AG09319 (cell line): ENCODE results near the gene LIN7B.

ENCODE experiments used
- DNase-seq: peaks from one replicate; pipeline ENCODE4 v3.0.0-alpha.2; 2010; ENCODE audit warnings: low read depth; ENCODE audit errors: extremely low read depth
- TF ChIP-seq, protein P1 (sequence below): IDR thresholded peaks from 2 replicates; pipeline ENCODE4 v1.5.1; 2011; ENCODE audit warnings: low read depth, mild to moderate bottlenecking, inconsistent platforms, low read length, moderate library complexity

Gene LIN7B

DNA sequence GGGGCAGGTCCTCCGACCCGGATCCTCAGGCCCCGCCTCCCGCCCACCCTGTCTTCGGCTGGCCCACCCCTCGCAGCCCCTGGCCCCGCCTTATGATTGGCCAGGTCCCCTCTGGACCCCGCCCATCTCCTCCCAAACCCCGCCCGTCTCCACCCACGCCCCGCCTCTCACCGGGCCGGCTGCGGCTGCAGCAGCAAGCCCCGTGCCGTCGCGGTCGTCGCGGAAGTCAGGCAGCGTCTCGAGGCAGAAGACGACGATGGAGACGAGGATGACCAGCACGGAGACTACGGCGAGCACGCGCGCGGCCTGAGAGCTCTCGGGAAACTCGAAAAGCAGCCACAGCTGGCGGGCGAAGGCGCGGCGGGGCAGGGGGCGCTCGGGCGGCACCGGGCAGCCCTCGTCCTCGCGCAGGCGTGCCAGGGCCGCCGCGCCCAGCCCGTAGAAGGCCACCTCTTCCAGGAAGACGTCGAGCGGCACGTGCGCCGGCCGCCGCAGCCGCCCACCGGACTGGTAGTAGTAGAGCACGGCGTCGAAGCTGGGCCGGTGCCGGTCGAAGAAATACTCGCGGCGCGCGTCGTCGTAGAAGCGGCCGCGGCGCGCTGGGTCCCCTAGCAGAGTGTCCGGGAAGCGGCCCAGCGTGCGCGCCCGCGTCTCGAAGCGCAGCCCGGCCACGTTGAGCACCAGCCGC is 42.2 kb upstream of the LIN7B start:
- DNase-seq: no peak
- TF ChIP-seq, protein P1, sequence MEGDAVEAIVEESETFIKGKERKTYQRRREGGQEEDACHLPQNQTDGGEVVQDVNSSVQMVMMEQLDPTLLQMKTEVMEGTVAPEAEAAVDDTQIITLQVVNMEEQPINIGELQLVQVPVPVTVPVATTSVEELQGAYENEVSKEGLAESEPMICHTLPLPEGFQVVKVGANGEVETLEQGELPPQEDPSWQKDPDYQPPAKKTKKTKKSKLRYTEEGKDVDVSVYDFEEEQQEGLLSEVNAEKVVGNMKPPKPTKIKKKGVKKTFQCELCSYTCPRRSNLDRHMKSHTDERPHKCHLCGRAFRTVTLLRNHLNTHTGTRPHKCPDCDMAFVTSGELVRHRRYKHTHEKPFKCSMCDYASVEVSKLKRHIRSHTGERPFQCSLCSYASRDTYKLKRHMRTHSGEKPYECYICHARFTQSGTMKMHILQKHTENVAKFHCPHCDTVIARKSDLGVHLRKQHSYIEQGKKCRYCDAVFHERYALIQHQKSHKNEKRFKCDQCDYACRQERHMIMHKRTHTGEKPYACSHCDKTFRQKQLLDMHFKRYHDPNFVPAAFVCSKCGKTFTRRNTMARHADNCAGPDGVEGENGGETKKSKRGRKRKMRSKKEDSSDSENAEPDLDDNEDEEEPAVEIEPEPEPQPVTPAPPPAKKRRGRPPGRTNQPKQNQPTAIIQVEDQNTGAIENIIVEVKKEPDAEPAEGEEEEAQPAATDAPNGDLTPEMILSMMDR: no peak

DNA sequence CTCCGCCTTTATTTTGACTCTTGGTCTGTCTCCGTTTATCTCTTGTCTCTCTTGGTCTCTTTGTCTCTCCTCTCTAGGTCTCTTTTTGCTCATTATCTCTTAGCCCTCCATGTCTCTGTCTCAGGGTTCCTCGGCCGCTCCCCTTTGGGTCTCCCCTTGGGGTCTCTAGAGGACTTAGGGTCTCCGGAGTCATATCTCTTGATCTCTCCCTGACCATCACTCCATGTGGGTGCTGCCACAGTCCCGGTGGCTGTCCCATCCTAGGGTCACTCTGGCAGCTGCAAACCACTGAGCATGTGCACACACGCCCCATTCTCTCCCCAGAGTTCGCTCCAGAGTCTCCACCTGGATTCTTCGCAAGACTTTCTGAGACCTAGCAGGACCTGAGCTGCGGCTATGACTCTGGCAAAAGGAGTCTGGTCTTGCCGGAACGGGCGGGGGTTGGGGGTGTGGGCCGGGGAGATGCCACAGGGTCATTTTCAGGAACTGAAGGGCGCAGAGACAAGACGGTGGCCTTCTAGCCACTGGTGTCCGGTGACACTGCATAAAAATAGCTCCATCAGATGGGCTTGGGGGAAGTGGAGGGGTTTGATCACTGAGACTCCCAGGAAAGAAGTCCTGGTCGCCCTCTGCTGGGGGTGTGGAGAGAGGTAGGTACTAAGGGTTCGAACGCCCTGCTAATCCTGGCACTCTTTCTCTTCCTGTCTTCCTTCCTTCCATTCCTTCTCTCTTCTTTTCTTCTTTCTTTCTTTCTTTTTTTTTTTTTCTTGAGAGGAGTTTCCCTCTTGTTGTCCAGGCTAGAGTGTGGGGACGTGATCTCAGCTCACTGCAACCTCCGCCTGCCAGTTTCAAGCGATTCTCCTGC is 40.4 kb upstream of the LIN7B start:
- no peak for DNase-seq
- TF ChIP-seq, protein P1: peak; percentile 18

DNA sequence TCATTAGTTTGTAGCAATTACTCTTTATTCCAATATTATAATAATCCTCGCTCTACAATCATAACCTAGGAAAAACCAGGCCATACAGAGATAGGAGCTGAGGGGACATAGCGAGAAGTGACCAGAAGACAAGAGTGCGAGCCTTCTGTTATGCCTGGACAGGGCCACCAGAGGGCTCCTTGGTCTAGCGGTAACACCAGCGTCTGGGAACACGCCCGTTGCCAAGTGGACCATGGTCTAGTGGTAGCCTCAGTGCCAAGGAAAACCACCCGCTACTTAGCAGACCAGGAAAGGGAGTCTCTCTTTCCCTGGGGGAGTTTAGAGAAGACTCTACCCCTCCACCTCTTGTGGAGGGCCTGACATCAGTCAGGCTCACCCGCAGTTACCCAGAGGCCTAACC is 39.3 kb upstream of the LIN7B start:
- peak; percentile 30 for DNase-seq
- TF ChIP-seq, protein P1: peak; percentile 57

DNA sequence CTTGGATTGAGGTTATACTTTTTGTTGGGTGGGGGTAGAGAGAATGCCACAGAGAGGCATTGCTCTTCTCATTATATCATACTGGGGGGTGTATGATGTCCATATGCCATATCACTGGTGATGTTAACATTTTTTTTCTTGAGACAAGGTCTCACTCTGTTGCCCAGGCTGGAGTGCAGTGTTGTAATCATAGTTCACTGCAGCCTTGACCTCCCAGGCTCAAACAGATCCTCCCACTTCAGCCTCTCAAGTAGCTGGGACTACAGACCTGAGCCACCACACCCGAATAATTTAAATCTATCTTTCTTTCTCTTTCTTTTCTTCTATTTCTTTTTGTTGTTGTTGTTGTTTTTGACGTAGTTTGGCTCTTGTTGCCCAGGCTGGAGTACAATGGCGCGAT is 33.8 kb upstream of the LIN7B start:
- TF ChIP-seq, protein P1: no peak

DNA sequence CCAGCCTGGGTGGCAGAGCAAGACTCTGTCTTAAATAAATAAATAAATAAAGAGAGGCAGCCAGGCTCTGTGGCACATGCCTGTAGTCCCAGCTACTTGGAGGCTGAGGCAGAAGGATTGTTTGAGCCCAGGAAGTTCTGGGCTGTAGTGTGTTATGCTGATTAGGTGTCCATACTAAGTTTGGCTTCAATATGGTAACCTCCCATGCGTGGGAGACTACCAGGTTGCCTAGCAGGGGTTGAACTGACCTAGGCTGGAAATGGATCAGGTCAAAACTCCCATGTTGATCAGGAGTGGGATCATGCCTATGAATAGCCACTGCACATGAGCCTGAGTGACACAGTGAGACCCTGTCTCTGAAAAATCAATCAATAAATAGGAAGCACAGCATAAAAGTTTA is 32.9 kb upstream of the LIN7B start:
- TF ChIP-seq, protein P1: no peak
- no peak for DNase-seq

More for the DNA sequence above, 33.8 kb upstream of the LIN7B start:
- DNase-seq: no peak

DNA sequence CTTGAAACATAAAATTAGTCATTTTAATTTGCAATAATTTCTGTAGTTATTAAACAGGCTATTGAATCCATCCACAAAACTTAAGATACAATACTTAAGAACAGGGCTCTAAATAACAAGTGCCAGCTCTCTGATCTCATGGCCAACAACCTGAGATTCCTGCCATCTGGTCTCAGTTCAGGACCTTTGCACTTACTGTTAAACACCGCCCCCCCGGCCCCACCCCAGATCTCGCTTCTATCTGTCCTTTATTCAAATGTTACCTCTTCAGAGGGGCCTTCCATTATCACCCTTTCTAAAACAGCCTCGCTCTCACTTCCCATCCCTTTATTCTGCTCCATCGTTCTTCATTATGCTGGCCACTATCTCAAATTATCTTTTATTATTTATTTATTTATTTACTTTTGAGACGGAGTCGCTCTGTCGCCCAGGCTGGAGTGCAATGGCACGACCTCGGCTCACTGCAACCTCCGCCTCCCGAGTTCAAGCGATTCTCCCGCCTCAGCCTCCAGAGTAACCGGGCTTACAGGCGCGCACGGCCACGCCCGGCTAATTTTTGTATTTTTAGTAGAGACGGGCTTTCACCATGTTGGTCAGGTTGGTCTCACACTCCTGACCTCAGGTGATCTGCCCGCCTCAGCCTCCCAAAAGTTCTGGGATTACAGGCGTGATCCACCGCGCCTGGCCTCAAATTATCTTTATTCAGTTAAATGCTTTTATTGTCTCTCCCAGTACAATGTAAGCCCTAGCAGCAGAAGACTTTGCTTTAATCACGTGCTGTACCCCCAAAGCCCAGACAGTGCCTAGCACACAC is 29.8 kb upstream of the LIN7B start:
- TF ChIP-seq, protein P1: no peak
- DNase-seq: no peak
